MM.1S (cell line): Measurements from ENCODE around the gene MARK4.

Experiments used
- CTCF ChIP-seq: fragments of 300-600 bp; sonication (generic); IDR thresholded peaks from 2 replicates; pipeline ENCODE4 v1.5.1; 2016; ENCODE audit warnings: antibody characterized with exemption, low read length, mixed read lengths
- EZH2 ChIP-seq: fragments of 300-600 bp; sonication (generic); optimal IDR thresholded peaks from 2 replicates; pipeline ENCODE3; 2017; ENCODE audit warnings: low read depth, mild to moderate bottlenecking, antibody characterized with exemption, low read length, mixed read lengths
- EZH2phosphoT487 ChIP-seq: fragments of 300-600 bp; sonication (generic); IDR thresholded peaks from 2 replicates; pipeline ENCODE4 v1.6.1; 2018; ENCODE audit warnings: antibody characterized with exemption, low read length

DNA sequence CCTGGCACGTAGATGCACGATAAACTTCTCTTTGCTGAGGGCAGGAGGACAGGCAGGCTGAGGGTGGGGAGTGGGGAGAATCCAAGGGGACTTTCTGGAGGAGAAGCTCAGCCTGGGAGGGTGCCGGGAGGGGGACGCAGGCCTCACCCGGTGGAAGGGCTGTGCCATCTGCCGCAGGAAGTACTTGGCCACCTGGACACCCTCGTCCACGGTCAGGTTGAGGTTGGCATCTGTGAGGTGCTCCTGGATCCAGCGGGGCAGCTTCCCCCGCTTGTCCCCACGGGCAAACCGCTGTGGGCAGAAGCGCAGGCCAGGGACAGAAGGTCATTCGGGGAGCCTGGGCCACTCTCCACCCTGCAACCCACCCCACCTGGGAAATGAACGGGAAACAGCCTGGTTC is 101.0 kb downstream of the MARK4 start:
- TF ChIP-seq CTCF (no peak), EZH2 (no peak), EZH2phosphoT487 (no peak)
